Caco-2 (cell line): ENCODE results near the gene FGF14. TPM values are rescaled to one million over a fixed set of nuclear protein-coding genes. Genes with fewer than 3 reads are reported as not detected.
A peak's percentile ranks its signal among the peaks of the same experiment; 100 is the strongest.
"Not testable (repeated sequence)": the region's sequence is repeated elsewhere in the genome, so short reads cannot be mapped to it uniquely, and the experiment has no call there.

Experiments used
- BruUV-seq: library from RNA; stranded (reverse); fragments of 400-500 nt; replicated peaks from 2 replicates; lab custom pipeline; 2021; lab: Mats Ljungman, UMichigan
- CTCF ChIA-PET: fragments of 300-600 bp; sonication (Branson Sonifier 250); formaldehyde crosslinking; loops from one replicate; lab custom pipeline; 2022; ENCODE audit warnings: antibody characterized with exemption; lab: Charles Lee
- POLR2A ChIA-PET: fragments of 300-600 bp; sonication (Branson Sonifier 250); formaldehyde crosslinking; loops from one replicate; lab custom pipeline; 2022; ENCODE audit warnings: antibody characterized with exemption; lab: Charles Lee
- DNase-seq, 2 experiments: peaks; one replicate each; pipeline versions ENCODE4 v3.0.0 to v3.0.0-alpha.2; 2020 to 2022
- H3K27me3 ChIP-seq: replicated peaks from 2 replicates; pipeline ENCODE4 v1.6.0; 2011; ENCODE audit warnings: low read length; ENCODE audit not compliant: control insufficient read depth, insufficient read depth
- H3K36me3 ChIP-seq: 2 replicates; pipeline ENCODE4 v1.5.1; 2011; ENCODE audit warnings: low read length; ENCODE audit not compliant: control insufficient read depth, insufficient read depth
- H3K4me1 ChIP-seq: fragments of 250-450 bp; sonication (Bioruptor Pico); 2 replicates; pipeline ENCODE4 v1.5.1; 2020; ENCODE audit warnings: mild to moderate bottlenecking
- H3K4me3 ChIP-seq: 2 replicates; pipeline ENCODE4 v1.5.1; 2011; ENCODE audit warnings: low read depth, mild to moderate bottlenecking, control low read depth, low read length
- H3K9me3 ChIP-seq: fragments of 250-450 bp; sonication (Bioruptor Pico); 2 replicates; pipeline ENCODE4 v1.5.1; 2020; ENCODE audit warnings: mild to moderate bottlenecking, moderate library complexity
- H3K27ac Mint-ChIP-seq: one replicate; pipeline ENCODE4 v1.8.0; 2022; ENCODE audit warnings: mixed read lengths; ENCODE audit not compliant: unreplicated experiment
- H3K27me3 Mint-ChIP-seq: one replicate; pipeline ENCODE4 v1.8.0; 2022; ENCODE audit warnings: mixed read lengths; ENCODE audit not compliant: insufficient read depth, unreplicated experiment
- H3K36me3 Mint-ChIP-seq: one replicate; pipeline ENCODE4 v1.8.0; 2022; ENCODE audit warnings: mild to moderate bottlenecking, mixed read lengths; ENCODE audit not compliant: insufficient read depth, unreplicated experiment
- H3K4me1 Mint-ChIP-seq: one replicate; pipeline ENCODE4 v1.8.0; 2022; ENCODE audit warnings: low read depth, mixed read lengths; ENCODE audit not compliant: unreplicated experiment
- H3K4me3 Mint-ChIP-seq: one replicate; pipeline ENCODE4 v1.8.0; 2022; ENCODE audit warnings: mild to moderate bottlenecking, moderate library complexity, mixed read lengths; ENCODE audit not compliant: unreplicated experiment
- H3K9me3 Mint-ChIP-seq: one replicate; pipeline ENCODE4 v1.8.0; 2022; ENCODE audit warnings: mixed read lengths; ENCODE audit not compliant: unreplicated experiment
- intact Hi-C: fragments of 100-400 bp; cut with micrococcal nuclease; formaldehyde crosslinking; loops from one replicate; pipeline ENCODE4 v1.10.0; 2022; ENCODE audit not compliant: unreplicated experiment
- total RNA-seq: library from RNA; stranded (reverse); gene quantifications from 2 replicates; pipeline ENCODE4 v1.2.3, GENCODE V29; 2022
- TF ChIP-seq, protein P1 (sequence below), 2 experiments: fragments of 200-600 bp in 1 of 2; IDR thresholded peaks; 1 replicate in 1 of 2; 2 replicates in 1 of 2; pipeline versions ENCODE4 v1.5.1 to v1.8.0; 2011 to 2022; ENCODE audit warnings: antibody characterized with exemption in 1 of 2, control low read depth in 1 of 2, inconsistent platforms in 1 of 2, low read depth in 1 of 2, low read length in 1 of 2, mild to moderate bottlenecking in 1 of 2, moderate library complexity in 1 of 2; ENCODE audit not compliant: insufficient read depth in 1 of 2, severe bottlenecking in 1 of 2, unreplicated experiment in 1 of 2

Gene FGF14
- total RNA-seq, 1 experiment from 2014 or later: not detected

DNA sequence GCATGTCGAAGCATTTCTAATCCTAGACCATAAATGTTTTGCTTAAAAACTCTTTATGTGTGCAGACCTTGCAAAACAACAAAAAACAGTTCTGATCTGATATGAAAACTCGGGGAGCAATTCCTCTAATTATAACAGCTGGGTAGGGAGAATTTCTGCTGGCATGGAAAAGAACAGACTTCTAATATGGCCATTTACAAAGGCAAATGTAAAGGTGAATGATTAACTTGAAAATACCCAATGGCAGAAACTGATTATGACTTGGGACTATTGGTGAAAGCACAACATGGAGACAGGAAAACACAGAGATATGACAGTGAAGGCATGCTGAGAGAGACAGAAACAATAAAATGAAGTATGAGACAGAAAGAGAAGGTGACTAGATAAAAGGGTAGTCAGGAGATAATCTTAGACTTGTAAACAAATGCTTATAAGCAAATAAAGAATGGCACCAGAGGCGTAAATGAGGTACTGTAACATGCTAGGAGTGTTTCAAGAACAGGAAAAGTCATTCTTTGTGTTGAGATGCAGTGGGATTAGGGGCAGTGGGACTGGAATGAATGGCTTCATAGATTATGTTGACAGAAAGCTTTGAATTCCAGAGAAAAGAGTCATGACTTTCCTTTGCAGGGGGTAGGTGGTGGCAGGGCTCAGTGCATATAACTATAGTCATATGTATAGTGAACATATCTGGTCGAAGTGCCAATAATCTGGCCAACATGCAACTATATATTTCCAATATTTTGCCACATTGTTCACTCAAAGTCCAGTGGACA lies 556.4 kb downstream of the FGF14 start:
- TF ChIP-seq, protein P1, sequence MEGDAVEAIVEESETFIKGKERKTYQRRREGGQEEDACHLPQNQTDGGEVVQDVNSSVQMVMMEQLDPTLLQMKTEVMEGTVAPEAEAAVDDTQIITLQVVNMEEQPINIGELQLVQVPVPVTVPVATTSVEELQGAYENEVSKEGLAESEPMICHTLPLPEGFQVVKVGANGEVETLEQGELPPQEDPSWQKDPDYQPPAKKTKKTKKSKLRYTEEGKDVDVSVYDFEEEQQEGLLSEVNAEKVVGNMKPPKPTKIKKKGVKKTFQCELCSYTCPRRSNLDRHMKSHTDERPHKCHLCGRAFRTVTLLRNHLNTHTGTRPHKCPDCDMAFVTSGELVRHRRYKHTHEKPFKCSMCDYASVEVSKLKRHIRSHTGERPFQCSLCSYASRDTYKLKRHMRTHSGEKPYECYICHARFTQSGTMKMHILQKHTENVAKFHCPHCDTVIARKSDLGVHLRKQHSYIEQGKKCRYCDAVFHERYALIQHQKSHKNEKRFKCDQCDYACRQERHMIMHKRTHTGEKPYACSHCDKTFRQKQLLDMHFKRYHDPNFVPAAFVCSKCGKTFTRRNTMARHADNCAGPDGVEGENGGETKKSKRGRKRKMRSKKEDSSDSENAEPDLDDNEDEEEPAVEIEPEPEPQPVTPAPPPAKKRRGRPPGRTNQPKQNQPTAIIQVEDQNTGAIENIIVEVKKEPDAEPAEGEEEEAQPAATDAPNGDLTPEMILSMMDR (IDR thresholded peaks at IDR 0.05; ENCODE audit: insufficient read depth in 1 of 2, low read depth in 1 of 2, low read length in 1 of 2, severe bottlenecking in 1 of 2, unreplicated experiment in 1 of 2): no peak
- ChIA-PET POLR2A (no interaction called here), CTCF (no interaction called here)
- peak overlapping the region; percentile 37 for H3K27ac Mint-ChIP-seq
- H3K27me3 Mint-ChIP-seq: peaks cover 4% of the 10 kb centered on the region
- BruUV-seq: no TSS peak
- Histone ChIP-seq H3K4me3 (no peak overlapping the region), H3K36me3 (no peaks in the 10 kb centered on the region), H3K9me3 (0 out of 2 replicates have a peak, but pooled peaks cover 3% of the 10 kb centered on the region), H3K4me1 (peaks cover 18% of the 10 kb centered on the region), H3K27me3 (no peaks in the 10 kb centered on the region)
- H3K9me3 Mint-ChIP-seq: no peaks in the 10 kb centered on the region
- intact Hi-C loops: no loop called here
- H3K36me3 Mint-ChIP-seq: no peaks in the 10 kb centered on the region
- H3K4me1 Mint-ChIP-seq: peaks cover 7% of the 10 kb centered on the region
- H3K4me3 Mint-ChIP-seq: no peak overlapping the region
- peak in 1 of 2 experiments; percentile 7 for DNase-seq

DNA sequence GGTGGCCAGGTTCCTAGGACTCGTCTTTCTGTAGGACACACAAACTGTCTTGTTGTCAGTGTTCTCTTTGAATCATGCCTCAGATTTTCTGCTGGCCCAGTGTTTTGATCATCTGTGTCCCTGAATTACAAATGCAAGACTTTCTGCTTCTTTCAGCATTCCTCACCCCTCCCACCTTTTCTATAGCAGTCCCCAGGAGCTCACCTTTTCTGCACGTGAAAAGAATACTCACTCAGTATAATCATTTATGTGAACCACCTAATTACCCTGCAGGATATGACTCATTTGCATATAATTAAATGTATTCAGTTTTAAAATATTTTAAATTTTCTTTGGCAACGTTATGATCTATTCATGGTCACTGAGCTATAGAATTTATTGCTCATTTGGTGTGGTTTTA lies 560.1 kb downstream of the FGF14 start:
- H3K27ac Mint-ChIP-seq: no peak overlapping the region
- peaks cover 5% of the 10 kb centered on the region for H3K27me3 Mint-ChIP-seq
- Histone ChIP-seq H3K4me1 (peaks cover 18% of the 10 kb centered on the region), H3K4me3 (no peak overlapping the region), H3K9me3 (no peaks in the 10 kb centered on the region), H3K27me3 (no peaks in the 10 kb centered on the region), H3K36me3 (no peaks in the 10 kb centered on the region)
- H3K9me3 Mint-ChIP-seq: no peaks in the 10 kb centered on the region
- BruUV-seq: no TSS peak
- H3K4me3 Mint-ChIP-seq: no peak overlapping the region
- TF ChIP-seq, protein P1 (IDR thresholded peaks at IDR 0.05; ENCODE audit: insufficient read depth in 1 of 2, low read depth in 1 of 2, low read length in 1 of 2, severe bottlenecking in 1 of 2, unreplicated experiment in 1 of 2): no peak
- CTCF ChIA-PET: no interaction called here
- DNase-seq: no peak
- peaks cover 7% of the 10 kb centered on the region for H3K4me1 Mint-ChIP-seq
- POLR2A ChIA-PET: no interaction called here
- no peaks in the 10 kb centered on the region for H3K36me3 Mint-ChIP-seq
- intact Hi-C loops: no loop called here

DNA sequence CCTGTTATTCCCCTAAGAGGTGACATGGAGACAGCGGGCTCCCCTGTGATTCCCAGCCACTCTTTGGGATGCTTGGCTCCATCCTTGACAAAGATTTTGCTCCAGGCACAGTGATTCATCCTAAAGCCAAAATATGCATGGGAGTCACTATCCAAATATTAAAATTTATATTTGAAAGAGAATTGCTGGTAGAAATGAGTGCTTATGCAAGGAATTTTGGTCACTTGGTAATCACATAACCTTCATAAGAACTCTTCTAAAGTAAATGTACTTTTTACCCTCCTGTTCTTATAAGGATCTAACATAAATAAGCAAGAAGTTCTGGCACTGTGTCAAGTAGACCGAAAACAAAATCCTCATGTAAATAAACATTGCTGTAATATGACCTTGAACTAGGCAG lies 563.5 kb downstream of the FGF14 start:
- no peak overlapping the region for H3K27ac Mint-ChIP-seq
- H3K36me3 Mint-ChIP-seq: no peaks in the 10 kb centered on the region
- H3K27me3 Mint-ChIP-seq: peaks cover 5% of the 10 kb centered on the region
- H3K27me3 ChIP-seq: no peaks in the 10 kb centered on the region
- POLR2A ChIA-PET: no interaction called here
- no peaks in the 10 kb centered on the region for H3K4me1 Mint-ChIP-seq
- BruUV-seq: no TSS peak
- H3K36me3 ChIP-seq: no peaks in the 10 kb centered on the region
- CTCF ChIA-PET: no interaction called here
- H3K9me3 Mint-ChIP-seq: no peaks in the 10 kb centered on the region
- intact Hi-C loops: no loop called here
- DNase-seq: no peak
- H3K4me1 ChIP-seq: no peaks in the 10 kb centered on the region
- no peak overlapping the region for H3K4me3 Mint-ChIP-seq
- no peaks in the 10 kb centered on the region for H3K9me3 ChIP-seq
- H3K4me3 ChIP-seq: no peak overlapping the region
- TF ChIP-seq, protein P1 (IDR thresholded peaks at IDR 0.05; ENCODE audit: insufficient read depth in 1 of 2, low read depth in 1 of 2, low read length in 1 of 2, severe bottlenecking in 1 of 2, unreplicated experiment in 1 of 2): no peak

DNA sequence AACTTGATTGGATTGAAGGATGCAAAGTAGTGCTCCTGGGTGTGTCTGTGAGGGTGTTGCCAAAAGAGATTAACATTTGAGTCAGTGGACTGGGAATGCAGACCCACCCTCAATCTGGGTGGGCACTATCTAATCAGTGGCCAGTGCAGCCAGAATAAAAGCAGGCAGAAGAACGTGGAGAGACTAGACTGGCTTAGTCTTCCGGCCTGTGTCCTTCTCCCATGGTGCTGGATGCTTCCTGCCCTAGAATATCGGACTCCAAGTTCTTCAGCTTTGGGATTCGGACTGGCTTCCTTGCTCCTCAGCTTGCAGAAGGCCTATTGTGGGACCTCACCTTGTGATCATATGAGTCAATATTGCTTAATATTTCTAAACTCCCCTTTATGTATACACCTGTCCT lies 564.1 kb downstream of the FGF14 start:
- BruUV-seq, H3K27me3 ChIP-seq, H3K36me3 Mint-ChIP-seq, H3K4me1 Mint-ChIP-seq, H3K9me3 ChIP-seq, H3K27ac Mint-ChIP-seq, H3K4me3 Mint-ChIP-seq, H3K27me3 Mint-ChIP-seq, H3K4me1 ChIP-seq, H3K36me3 ChIP-seq, POLR2A ChIA-PET, H3K9me3 Mint-ChIP-seq, intact Hi-C loops, H3K4me3 ChIP-seq, CTCF ChIA-PET, DNase-seq: not testable (repeated sequence)
